SK-N-SH treated with all-trans-retinoic acid at 6 μM for 48 hours (cell line): ENCODE measurements around the gene RAB35.

Source experiments
- ARNTL ChIP-seq: fragments of 450-650 bp; formaldehyde crosslinking; IDR thresholded peaks from 2 replicates; pipeline ENCODE4 v1.5.0; 2020; ENCODE audit warnings: low read depth, mild to moderate bottlenecking, moderate library complexity, borderline replicate concordance
- BACH2 ChIP-seq: fragments of 250-450 bp; sonication (Bioruptor Pico); IDR thresholded peaks from 2 replicates; pipeline ENCODE4 v1.9.0; 2021; ENCODE audit warnings: mild to moderate bottlenecking, borderline replicate concordance
- CSRNP3 ChIP-seq: fragments of 250-450 bp; sonication (Bioruptor Pico); IDR thresholded peaks from 2 replicates; pipeline ENCODE4 v1.5.1; 2021; ENCODE audit warnings: mild to moderate bottlenecking, moderate library complexity
- ESRRG ChIP-seq: fragments of 250-450 bp; sonication (Bioruptor Pico); IDR thresholded peaks from 2 replicates; pipeline ENCODE4 v1.6.1; 2021; ENCODE audit warnings: mild to moderate bottlenecking
- ISL1 ChIP-seq: fragments of 250-450 bp; sonication (Bioruptor Pico); IDR thresholded peaks from 2 replicates; pipeline ENCODE4 v2.1.2; 2022; ENCODE audit warnings: mild to moderate bottlenecking, moderate library complexity
- PPARA ChIP-seq: fragments of 250-450 bp; sonication (Bioruptor Pico); IDR thresholded peaks from 2 replicates; pipeline ENCODE4 v1.5.0; 2020; ENCODE audit warnings: mild to moderate bottlenecking, borderline replicate concordance
- ZC3H10 ChIP-seq: fragments of 250-450 bp; sonication (Bioruptor Pico); IDR thresholded peaks from 2 replicates; pipeline ENCODE4 v1.5.1; 2021; ENCODE audit warnings: mild to moderate bottlenecking, moderate library complexity
- ZFP30 ChIP-seq: fragments of 450-650 bp; formaldehyde crosslinking; IDR thresholded peaks from 2 replicates; pipeline ENCODE4 v1.5.0; 2022; ENCODE audit warnings: mild to moderate bottlenecking, moderate library complexity
- ZNF565 ChIP-seq: fragments of 450-650 bp; formaldehyde crosslinking; conservative IDR thresholded peaks from 2 replicates; pipeline ENCODE4 v1.5.0; 2020; ENCODE audit warnings: low read depth, mild to moderate bottlenecking, moderate library complexity
- ZNF8 ChIP-seq: fragments of 450-650 bp; formaldehyde crosslinking; IDR thresholded peaks from 2 replicates; pipeline ENCODE4 v1.5.0; 2020; ENCODE audit warnings: mild to moderate bottlenecking, moderate library complexity
- TF ChIP-seq, protein P1 (sequence below): fragments of 250-450 bp; sonication (Bioruptor Pico); IDR thresholded peaks from 2 replicates; pipeline ENCODE4 v1.8.0; 2020; ENCODE audit warnings: mild to moderate bottlenecking, moderate library complexity, borderline replicate concordance
- TF ChIP-seq, protein P2 (sequence below): fragments of 250-450 bp; sonication (Bioruptor Pico); IDR thresholded peaks from 2 replicates; pipeline ENCODE4 v1.5.1; 2020; ENCODE audit warnings: low read depth, mild to moderate bottlenecking, moderate library complexity

DNA sequence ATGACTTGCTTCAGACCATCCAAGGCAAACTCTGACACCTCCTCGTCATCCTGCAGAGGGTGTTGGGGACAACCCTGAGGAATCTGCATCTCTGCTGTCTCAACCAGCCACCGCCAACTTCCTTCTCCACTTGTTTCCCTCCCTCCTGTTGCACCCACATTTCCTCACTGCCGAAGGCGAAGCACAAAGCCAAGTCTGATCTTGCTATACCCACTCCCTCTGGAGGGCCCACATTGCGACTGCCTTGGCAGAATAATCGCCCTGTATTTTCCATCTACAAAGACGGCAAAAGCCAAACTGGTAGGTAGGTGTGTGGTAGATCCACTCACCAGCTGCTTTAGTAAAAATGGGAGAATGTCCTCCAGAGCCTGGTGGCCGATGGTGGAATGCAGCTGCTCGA, 21.8 kb upstream of the RAB35 start:
- TF ChIP-seq, protein P1, sequence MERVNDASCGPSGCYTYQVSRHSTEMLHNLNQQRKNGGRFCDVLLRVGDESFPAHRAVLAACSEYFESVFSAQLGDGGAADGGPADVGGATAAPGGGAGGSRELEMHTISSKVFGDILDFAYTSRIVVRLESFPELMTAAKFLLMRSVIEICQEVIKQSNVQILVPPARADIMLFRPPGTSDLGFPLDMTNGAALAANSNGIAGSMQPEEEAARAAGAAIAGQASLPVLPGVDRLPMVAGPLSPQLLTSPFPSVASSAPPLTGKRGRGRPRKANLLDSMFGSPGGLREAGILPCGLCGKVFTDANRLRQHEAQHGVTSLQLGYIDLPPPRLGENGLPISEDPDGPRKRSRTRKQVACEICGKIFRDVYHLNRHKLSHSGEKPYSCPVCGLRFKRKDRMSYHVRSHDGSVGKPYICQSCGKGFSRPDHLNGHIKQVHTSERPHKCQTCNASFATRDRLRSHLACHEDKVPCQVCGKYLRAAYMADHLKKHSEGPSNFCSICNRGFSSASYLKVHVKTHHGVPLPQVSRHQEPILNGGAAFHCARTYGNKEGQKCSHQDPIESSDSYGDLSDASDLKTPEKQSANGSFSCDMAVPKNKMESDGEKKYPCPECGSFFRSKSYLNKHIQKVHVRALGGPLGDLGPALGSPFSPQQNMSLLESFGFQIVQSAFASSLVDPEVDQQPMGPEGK (CRISPR knock-in tag) = no peak
- TF ChIP-seq BACH2 (CRISPR knock-in tag) = no peak
- TF ChIP-seq, protein P2, sequence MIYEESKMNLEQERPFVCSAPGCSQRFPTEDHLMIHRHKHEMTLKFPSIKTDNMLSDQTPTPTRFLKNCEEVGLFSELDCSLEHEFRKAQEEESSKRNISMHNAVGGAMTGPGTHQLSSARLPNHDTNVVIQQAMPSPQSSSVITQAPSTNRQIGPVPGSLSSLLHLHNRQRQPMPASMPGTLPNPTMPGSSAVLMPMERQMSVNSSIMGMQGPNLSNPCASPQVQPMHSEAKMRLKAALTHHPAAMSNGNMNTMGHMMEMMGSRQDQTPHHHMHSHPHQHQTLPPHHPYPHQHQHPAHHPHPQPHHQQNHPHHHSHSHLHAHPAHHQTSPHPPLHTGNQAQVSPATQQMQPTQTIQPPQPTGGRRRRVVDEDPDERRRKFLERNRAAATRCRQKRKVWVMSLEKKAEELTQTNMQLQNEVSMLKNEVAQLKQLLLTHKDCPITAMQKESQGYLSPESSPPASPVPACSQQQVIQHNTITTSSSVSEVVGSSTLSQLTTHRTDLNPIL = no peak
- no peak for TF ChIP-seq ZNF565 (CRISPR knock-in tag)
- TF ChIP-seq ARNTL = no peak
- no peak for TF ChIP-seq ISL1
- TF ChIP-seq CSRNP3 (CRISPR knock-in tag) = no peak
- no peak for TF ChIP-seq ZFP30 (CRISPR knock-in tag)
- no peak for TF ChIP-seq ZC3H10 (CRISPR knock-in tag)
- no peak for TF ChIP-seq PPARA (CRISPR knock-in tag)
- TF ChIP-seq ZNF8 = no peak
- no peak for TF ChIP-seq ESRRG
